GM19240 (cell line): ENCODE results near the gene DST.

ENCODE experiments used
- DNase-seq: peaks from one replicate; pipeline ENCODE4 v3.0.0; 2011; ENCODE audit warnings: low spot score; ENCODE audit not compliant: insufficient read length

Gene DST

DNA sequence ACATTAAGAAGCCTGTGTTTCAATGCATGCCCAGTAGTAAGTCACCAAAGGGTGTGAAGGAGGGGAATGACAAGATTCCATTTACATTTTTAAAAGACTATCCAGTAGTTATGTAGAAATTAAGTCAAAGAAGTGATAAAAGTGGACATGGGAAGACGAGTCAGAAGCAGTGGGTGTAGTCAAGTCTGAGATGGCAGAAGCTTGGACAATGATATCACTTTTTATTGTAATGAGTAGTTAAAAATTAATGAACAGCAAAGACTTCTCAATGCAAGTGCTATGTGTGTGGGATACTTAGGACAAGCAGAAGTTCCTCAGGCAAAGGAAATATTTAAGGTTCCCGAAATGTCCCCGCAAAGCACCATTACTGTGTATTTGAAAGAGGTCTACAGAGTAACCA lies 156.0 kb downstream of the DST start:
- DNase-seq = no peak

DNA sequence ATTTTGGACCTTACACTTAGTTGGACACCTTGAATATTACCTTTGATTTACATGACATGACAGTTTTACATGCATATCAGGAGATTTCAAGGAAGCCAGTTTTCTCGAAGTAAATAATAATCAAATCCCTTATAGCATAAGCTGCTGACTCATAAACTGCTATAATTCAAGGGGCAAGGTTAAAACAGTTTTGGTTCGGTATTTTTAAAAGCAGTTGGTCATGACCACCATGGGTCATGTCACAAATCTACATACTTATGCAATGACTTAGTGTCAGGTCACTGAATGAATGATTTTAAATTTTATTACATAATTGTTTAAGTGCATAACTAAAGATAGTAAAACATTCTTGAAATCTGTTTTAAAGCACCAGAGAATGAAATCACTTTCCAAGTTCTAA lies 158.0 kb downstream of the DST start:
- no peak for DNase-seq

DNA sequence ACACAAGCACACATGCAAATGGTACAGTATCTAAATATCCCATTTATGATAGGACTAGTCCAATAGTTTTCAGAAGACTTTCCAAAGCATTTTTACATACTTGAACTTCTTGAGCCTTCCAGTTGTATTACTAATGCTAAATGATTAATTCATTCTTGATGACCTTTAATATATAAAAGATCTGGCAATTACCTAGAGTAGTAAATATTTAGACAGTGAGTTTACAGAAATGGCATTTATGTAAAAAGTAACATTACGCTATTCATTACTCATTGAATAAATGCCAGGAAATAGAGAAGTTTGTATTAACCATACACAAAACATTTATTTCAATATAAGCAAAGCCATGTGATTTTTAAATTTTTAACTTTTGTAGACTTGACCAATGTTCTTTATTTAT lies 158.8 kb downstream of the DST start:
- no peak for DNase-seq

DNA sequence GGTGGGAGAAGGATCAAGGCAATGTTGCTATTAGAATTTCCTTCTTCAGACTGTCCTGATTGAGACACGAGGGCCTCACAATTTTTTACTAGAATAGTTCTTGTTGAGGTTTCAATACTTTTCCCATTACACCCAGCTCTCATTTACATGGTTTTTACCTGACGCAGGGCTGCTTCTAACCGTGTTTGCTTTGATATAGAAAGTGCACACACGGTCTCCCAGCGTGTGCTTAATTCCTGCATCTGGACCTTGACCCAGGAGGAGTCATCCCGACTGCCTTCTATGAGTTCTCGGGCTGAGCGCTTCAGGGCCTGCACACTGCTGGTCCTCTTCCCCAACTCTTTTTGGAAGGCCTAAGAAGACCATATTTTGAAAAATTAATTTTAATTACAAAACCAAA lies 160.2 kb downstream of the DST start:
- DNase-seq = no peak

DNA sequence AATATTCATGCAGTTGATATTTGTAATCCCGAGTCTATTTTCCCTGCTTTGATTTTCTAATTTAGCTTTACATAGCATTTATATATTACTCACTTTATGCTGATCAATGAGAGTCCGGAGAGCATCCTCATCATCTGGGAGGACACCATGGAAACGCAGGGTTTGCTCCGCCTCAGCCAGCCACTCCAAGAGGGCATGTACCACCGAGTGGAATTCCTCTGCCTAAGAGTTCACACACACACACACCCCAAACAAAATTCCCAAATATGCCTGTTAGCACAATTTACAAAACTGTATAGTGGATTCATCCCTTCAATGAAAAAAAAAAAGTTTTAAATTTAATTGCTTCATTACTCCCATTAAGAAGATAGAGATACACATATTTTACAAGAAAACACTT lies 160.7 kb downstream of the DST start:
- no peak for DNase-seq

GRCh38 chr6:56480654-56481337 lies 161.9 kb downstream of the DST start:
- DNase-seq = no peak

DNA sequence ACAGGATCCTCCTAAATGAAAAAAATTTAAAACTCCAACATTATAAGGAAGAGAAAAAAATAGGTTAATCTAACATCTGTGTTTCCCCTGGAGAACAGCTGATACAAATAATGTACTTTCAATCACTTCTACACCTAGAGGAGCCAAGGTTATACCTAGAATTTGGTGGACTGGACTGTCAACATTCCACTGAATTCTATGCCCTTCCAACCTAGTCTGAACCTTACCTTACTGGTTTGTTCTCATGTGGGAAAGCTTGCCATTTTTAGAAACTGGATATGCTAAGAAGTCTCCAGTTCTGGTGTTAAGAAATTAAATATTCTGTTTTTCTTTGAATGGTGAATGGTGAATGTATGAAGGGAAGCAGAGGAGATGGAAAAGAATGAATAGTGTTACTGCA lies 162.4 kb downstream of the DST start:
- no peak for DNase-seq

- DNase-seq = no peak
These were observed 163.3 kb downstream of the DST start for GRCh38 chr6:56479381-56479780.

GRCh38 chr6:56478202-56478601 lies 164.5 kb downstream of the DST start:
- DNase-seq = no peak

DNA sequence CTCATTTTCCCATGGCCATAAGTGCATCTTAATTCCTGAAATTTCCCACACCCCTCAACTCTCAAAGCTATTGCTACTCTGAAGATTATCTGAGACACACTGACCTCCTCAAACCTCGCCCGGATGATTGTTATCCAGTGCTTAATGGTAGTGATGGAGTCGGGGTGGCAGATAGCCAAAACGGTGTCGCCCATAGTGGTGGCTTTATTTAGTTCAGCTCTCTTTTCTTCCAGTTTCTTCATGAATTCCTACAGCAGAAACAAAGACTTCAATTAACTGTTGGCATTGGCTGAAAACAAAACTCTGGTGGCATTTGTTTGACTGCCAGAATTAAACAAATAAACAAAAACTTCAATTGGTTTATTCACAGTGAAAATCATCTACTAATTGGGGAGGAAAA lies 165.4 kb downstream of the DST start:
- no peak for DNase-seq

DNA sequence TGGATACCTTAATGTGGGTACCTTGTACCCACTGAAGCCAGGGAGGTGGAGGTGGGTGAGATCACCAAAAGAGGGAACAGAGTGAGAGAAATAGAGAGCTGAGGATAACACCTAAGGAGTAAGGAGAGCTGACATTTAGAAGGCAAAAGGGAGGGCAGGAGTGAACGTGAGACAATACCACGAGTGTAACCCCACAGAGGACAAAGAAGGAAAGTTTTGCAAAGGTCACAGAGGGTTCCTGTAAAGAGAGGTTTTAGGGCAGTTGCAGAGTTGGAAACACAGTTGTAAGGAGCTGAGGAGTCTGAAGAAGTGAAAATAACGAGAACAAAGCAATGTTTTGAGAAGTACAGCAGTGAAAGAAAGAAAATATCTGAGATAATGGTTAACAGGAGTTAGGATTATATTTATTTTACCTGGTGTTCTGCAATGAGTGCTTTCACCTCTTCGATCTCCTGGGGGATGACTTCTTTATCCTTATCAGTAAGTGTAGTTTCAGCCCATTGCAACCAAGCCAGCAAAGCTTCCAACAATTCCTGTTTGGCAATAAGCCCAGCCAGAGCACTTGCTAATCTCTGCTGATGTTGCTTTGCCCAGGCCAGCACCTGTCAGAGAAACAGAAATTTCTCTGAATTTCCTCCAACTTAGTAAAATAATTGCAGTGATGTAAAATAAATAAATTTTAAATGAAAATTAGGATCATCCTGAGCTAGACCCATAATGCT lies 166.8 kb downstream of the DST start:
- no peak for DNase-seq

- DNase-seq = no peak
These were observed 168.2 kb downstream of the DST start for GRCh38 chr6:56474532-56474931.

DNA sequence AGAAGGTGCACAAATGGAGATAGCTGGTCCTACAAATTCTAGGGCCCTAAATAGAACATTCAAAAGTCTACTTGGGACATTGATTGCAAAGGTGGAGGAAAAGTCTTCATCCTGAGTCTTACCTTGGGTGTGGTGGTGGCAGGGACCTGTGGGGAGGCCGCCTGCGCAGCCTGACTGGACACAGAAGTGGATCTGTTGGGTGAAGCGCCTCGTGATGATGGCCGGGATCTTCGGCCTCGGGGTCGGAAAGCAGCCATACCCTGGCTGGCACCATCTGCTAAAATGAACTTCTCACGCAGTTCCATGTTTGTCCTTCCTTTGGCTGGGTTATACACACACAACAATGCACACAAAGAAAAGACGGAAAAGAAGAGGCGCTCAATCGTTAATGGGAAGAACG lies 179.2 kb downstream of the DST start:
- no peak for DNase-seq

GRCh38 chr6:56459030-56459805 lies 183.5 kb downstream of the DST start:
- DNase-seq = no peak

GRCh38 chr6:56458324-56458884 lies 184.3 kb downstream of the DST start:
- no peak for DNase-seq

- DNase-seq = no peak
These were observed 185.9 kb downstream of the DST start for GRCh38 chr6:56456785-56457184.

DNA sequence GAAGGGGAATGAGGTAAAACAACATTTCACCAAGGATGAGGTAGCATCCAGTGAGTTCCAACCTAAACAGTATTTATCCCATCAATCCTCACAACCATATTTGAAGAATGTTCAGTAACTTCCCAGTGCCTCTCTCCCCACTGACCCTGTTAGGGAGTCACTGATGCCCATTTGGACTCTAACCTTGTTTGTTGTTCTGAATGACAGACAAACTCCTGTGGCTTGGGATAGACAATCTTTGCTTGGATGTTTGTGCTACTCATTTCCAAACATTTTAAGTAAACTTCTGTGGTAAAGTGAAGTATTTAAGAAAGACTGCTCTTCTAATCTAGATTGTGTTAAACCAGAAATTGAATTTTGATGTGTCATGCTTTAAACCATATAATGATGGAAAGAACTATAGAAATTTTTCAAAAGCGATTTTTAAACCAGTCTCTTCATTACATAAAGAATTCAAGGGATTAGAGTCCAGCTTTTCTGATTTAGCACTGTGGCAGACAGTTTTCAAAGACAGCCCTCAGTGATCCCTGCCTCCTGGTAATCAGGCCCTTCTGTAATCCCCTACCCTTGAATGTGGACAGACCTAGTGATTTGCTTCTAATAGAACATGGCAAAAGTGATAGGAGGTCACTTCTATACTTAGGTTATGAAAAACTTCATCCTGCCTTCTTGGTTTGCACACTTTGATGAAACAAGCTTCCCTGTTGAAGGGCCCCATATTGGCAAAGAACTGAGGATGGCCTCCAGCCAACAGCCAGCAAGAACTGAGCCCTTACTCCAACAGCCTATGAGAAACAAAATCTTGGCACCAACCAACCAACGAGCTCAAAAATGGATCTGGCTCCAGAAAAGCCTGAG lies 191.6 kb downstream of the DST start:
- DNase-seq = no peak

GRCh38 chr6:56450376-56450775 lies 192.3 kb downstream of the DST start:
- DNase-seq = no peak

- no peak for DNase-seq
These were observed 194.6 kb downstream of the DST start for GRCh38 chr6:56448046-56448445.

GRCh38 chr6:56445818-56446217 lies 196.9 kb downstream of the DST start:
- no peak for DNase-seq

- DNase-seq = no peak
These were observed 197.8 kb downstream of the DST start for GRCh38 chr6:56444855-56445254.
